Activated T-cell treated with anti-CD3 and anti-CD28 coated beads for 4 hours (primary cell): ENCODE results near the gene SPPL2C.

Source experiments
- DNase-seq: peaks from one replicate; pipeline ENCODE4 v3.0.0-alpha.2; 2020

Gene SPPL2C

DNA sequence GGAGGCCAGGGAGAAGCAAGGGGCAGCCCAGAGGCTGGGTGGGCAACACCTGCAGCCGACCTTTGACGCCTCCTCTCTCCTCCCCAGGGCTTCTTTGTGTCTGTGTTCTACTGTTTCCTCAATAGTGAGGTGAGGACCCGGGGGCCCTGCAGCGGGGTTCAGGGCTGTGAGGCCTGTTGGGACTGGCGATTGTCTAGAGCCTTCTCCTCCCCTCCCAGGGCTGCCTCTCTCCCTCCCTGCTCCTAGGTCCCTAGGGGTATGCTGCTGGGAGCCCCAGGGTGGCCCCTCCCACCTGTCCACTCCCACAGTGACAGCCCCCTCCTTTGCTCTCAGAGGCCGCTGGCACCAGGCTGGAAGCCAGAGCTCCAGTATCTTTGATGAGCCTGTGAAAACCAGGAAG lies 10.8 kb upstream of the SPPL2C start:
- DNase-seq, result no peak

GRCh38 chr17:45834471-45835396 lies 9.9 kb upstream of the SPPL2C start:
- no peak for DNase-seq

DNA sequence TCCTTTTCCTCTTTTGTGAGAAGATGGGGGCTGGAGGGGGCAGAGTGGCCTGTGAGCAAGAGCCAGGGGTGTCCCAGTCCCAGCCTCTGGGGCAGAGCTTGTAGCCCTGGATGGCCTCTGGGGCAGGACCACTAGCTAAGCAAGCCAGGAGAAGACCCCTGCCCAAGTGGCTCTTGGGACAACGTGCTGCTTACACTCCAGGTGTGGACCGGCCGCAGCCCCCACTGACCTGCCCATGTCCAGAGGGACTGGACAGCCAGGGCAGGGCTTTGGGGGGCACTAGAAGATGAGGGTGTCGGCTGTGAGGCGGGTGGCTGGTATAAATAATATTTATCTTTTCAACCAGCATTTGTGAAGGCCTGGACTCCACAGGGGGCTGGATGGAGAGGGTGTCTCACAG lies 9.2 kb upstream of the SPPL2C start:
- no peak for DNase-seq

GRCh38 chr17:45836047-45837044 lies 8.3 kb upstream of the SPPL2C start:
- DNase-seq, result no peak

DNA sequence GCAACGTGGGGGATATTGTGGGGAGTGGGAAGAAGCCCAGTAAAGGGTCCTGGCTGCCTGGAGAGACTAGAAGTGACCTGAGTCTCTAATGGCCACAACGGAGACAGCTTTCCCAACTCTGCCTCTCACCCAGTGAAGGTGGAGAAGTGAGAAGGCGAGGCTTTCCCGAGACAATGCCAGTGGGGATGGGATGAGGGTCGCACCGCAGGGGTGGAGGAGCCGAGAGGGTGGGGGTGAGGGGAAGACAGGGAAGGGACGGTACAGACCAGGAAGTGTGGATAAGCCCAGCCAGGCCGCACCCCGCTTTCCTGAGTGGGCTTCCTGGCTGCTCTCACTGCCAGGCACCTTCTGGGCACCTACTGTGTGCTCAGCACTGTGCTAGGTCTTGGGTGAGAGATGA lies 7.5 kb upstream of the SPPL2C start:
- DNase-seq, result no peak

- DNase-seq, result no peak
Measured at GRCh38 chr17:45837603-45838002, 7.1 kb upstream of the SPPL2C start.

- no peak for DNase-seq
Measured at GRCh38 chr17:45838751-45839295, 5.9 kb upstream of the SPPL2C start.

GRCh38 chr17:45839442-45839841 lies 5.2 kb upstream of the SPPL2C start:
- DNase-seq, result no peak

GRCh38 chr17:45841186-45841585 lies 3.5 kb upstream of the SPPL2C start:
- DNase-seq, result no peak

DNA sequence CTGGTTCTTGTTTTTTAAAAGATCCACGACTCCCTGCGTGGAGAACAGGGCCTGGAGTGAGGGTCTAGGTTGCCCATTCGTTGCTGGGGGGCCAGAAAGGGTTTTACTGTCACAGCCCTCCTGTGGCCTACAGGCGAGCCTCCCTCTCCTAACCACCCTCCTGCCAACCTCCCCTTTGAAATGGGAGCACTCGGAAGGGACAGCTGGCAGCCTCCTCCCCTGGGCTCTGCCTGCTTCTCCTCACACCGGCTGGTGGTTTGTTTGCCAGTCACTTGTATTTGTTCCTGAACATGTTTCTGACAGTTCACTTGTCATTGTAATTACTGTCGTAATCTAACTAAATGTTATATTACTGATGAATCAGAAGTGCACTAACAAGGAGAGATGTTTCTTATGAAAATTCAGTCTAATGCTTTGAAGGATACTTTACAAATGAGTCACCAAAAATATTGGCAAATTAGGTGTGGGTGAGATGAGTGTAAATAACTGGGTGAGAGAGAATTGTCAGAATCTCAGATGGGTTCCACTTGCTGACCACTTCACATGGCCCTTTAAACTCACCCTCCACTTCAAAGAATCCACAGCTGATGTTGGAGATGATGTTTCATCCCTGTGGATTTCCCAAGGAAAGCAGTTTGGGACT lies 2.7 kb upstream of the SPPL2C start:
- DNase-seq, result no peak

DNA sequence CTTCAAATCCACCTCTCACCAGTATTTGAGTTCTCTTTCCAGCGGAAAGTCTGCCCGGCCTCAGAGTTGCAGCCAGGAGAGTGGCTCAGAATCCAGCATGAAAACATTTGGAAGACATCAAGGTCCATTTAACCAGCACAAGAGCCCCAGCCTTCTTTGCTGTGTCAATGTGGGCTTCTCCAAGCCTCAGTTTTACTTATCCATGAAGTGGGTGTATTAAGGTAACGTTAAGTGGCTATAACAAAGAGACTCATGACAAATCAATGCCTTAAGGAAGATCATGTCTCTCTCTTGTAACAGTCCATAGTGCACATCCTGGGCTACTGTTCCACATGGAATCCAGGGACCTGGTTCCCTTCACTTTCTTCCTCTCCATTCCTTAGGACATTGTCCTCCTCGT lies 959 bp upstream of the SPPL2C start:
- DNase-seq, result no peak

DNA sequence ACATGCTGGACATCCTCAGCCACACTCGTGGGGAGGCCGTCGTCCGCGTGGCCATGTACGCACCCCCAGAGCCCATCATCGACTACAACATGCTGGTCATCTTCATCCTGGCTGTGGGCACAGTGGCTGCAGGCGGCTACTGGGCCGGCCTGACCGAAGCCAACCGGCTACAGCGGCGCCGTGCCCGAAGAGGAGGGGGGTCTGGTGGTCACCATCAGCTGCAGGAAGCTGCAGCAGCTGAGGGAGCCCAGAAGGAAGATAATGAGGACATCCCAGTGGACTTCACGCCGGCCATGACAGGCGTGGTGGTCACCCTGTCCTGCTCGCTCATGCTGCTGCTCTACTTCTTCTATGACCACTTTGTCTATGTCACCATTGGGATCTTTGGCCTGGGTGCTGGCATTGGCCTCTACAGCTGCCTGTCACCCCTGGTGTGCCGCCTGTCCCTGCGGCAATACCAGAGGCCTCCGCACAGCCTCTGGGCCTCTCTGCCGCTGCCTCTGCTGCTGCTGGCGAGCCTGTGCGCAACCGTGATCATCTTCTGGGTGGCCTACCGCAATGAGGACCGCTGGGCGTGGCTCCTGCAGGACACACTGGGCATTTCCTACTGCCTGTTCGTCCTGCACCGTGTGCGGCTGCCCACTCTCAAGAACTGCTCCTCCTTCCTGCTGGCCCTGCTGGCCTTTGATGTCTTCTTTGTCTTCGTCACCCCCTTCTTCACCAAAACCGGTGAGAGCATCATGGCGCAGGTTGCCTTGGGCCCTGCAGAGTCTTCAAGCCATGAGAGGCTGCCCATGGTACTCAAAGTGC lies 900 bp downstream of the SPPL2C start:
- no peak for DNase-seq

GRCh38 chr17:45846223-45846622 lies 1.5 kb downstream of the SPPL2C start:
- DNase-seq, result no peak

GRCh38 chr17:45846646-45847045 lies 2.0 kb downstream of the SPPL2C start:
- no peak for DNase-seq

DNA sequence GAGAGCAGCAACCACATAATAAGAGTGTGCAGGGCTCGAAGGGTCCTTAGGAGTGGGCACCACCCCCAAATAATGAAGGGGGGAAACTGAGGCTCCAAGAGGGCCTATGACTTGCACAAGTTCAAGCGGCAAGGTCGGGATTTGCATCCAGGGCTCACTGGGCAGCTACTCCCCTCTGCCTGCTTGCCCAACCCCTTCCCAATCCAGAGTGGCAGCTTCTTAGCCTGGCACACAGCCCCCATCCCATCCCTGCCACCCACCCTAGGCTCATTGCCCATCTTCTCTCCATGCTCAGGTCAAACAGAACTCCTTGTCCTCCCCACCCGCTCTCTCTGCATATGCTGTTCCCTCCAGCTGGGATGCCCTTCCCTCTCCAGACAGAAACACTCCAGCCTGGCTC lies 2.4 kb downstream of the SPPL2C start:
- DNase-seq, result no peak

- DNase-seq, result no peak
Measured at GRCh38 chr17:45847747-45848146, 3.1 kb downstream of the SPPL2C start.

- DNase-seq, result no peak
Measured at GRCh38 chr17:45848405-45848804, 3.7 kb downstream of the SPPL2C start.

DNA sequence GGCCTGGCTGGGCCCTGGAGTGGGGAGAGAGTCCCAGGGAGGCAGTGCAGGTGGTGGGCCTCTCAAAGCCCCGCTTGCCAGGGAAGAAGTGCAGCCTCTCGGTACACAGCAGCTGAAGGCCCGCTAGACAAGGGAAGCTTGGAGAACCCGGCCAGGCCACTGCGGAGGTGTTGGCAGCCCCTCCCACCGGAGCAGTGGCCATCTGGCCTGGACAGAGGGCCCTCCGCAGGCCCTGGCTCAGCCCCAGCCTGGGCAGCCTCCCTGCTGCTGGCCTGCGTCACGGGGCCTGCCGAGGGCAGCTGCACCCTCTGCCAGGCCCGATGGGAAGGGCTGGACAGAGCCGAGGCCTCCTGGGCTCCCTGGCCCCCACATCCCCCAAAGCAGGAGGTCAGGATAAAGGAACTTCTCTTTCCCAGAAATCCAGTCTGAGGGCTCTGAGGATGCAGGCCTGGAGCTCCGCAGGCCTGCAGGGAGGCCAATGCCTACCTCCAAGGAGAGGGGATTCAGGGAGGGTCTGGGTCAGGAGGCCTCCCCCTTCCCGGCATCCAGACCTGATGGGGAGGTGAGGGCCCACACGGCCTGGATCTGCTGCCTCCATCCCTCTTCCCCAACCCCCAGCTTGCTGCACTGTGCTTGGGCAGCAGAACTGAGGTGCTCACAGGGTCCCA lies 4.3 kb downstream of the SPPL2C start:
- no peak for DNase-seq

GRCh38 chr17:45849536-45849990 lies 4.9 kb downstream of the SPPL2C start:
- no peak for DNase-seq

DNA sequence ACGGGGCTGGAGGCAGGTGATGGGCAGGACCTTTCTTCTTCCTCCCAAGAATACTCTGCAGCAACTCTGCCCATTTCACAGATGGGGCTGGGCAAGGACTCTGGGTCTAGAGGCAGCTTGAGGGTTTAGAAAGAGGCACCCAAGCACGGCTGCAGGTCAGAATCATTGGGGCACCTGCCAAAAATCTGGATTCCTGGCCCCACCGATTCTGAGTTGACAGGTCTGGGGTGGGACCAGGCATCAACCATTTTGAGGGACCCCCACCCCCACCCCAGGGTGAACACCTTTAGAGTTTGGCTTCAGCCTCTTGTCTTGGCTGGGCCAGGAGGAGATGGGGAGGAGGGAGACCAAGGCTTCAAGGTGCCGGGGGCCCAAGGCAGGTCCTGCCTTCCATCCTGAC lies 5.3 kb downstream of the SPPL2C start:
- no peak for DNase-seq

- DNase-seq, result no peak
Measured at GRCh38 chr17:45850468-45850867, 5.8 kb downstream of the SPPL2C start.
